ENCODE data around the gene ACTL7A. TPM values are rescaled to one million over a fixed set of nuclear protein-coding genes. Genes with fewer than 3 reads are reported as not detected.

Gene ACTL7A
- total RNA-seq, 6 experiments from 2014 or later: not detected

Small RNA genes lying within 50 kb of the gene (small RNA-seq; reads per million reads assigned to genes)
- gene AL359692.1: 0 reads per million in 2 experiments

Other genes with a start within 250 kb of the ACTL7A start
- not detected for gene ACTL7B, start 6.3 kb upstream of the ACTL7A start, total RNA-seq
- gene ELP1, start 71.9 kb downstream of the ACTL7A start, total RNA-seq: 10 to 100 TPM; 10.4 to 20.6 (median 13.0) TPM
- 1 to 10 TPM; 5.2 to 8.3 (median 6.8) TPM for gene ABITRAM, start 72.1 kb downstream of the ACTL7A start, total RNA-seq
- gene CTNNAL1, start 151.2 kb downstream of the ACTL7A start, total RNA-seq: 10 to 100 TPM; 12.0 to 26.4 (median 20.3) TPM